Muscle of leg (tissue), 11 donors: ENCODE data around the gene HOXB6. TPM values are rescaled to one million over a fixed set of nuclear protein-coding genes. Genes with fewer than 3 reads are reported as not detected.
A peak's percentile ranks its signal among the peaks of the same experiment; 100 is the strongest.

ENCODE experiments used
- DNase-seq: peaks from one replicate; pipeline ENCODE4 v3.0.0; 2013
- H3K27ac ChIP-seq: one replicate; pipeline ENCODE4 v1.5.1; 2013; ENCODE audit warnings: mild to moderate bottlenecking, low read length, control low read depth
- H3K27me3 ChIP-seq: one replicate; pipeline ENCODE4 v1.6.1; 2013; ENCODE audit warnings: low read length; ENCODE audit not compliant: control insufficient read depth, insufficient read depth
- H3K36me3 ChIP-seq: one replicate; pipeline ENCODE4 v1.6.1; 2013; ENCODE audit warnings: low read length; ENCODE audit not compliant: control insufficient read depth, insufficient read depth
- H3K4me1 ChIP-seq: one replicate; pipeline ENCODE4 v1.6.1; 2013; ENCODE audit warnings: low read length; ENCODE audit not compliant: control insufficient read depth, insufficient read depth
- H3K4me3 ChIP-seq: one replicate; pipeline ENCODE4 v1.5.1; 2013; ENCODE audit warnings: low read length, control low read depth
- H3K9me3 ChIP-seq: replicated peaks from 2 replicates; pipeline ENCODE4 v1.6.1; 2013; ENCODE audit warnings: low read depth, low read length; ENCODE audit not compliant: control insufficient read depth
- WGBS: methylation state at CpG from one replicate; pipeline ENCODE4 v1.1.5; 2013; ENCODE audit warnings: missing lambda C conversion rate; ENCODE audit not compliant: insufficient coverage; 5-methylcytosine and 5-hydroxymethylcytosine counted together
- polyA plus RNA-seq, 8 donors: library from polyadenylated mRNA; unstranded; fragments of 120-200 nt; gene quantifications; one replicate each; pipeline versions ENCODE4 v1.2.1 to v1.2.3, GENCODE V29; 2013; ENCODE audit warnings: inconsistent platforms in 1 of 8, low replicate concordance in 1 of 8; ENCODE audit not compliant: insufficient read length in 8 of 8, insufficient read depth in 1 of 8
- total RNA-seq: library from RNA; stranded (reverse); fragments of 120-200 nt; gene quantifications from one replicate; pipeline ENCODE4 v1.2.4, GENCODE V29; 2013

HOXB6 gene
- total and polyA plus RNA-seq, 9 donors: 0.84 to 1.7 (median 1.2) TPM

DNA sequence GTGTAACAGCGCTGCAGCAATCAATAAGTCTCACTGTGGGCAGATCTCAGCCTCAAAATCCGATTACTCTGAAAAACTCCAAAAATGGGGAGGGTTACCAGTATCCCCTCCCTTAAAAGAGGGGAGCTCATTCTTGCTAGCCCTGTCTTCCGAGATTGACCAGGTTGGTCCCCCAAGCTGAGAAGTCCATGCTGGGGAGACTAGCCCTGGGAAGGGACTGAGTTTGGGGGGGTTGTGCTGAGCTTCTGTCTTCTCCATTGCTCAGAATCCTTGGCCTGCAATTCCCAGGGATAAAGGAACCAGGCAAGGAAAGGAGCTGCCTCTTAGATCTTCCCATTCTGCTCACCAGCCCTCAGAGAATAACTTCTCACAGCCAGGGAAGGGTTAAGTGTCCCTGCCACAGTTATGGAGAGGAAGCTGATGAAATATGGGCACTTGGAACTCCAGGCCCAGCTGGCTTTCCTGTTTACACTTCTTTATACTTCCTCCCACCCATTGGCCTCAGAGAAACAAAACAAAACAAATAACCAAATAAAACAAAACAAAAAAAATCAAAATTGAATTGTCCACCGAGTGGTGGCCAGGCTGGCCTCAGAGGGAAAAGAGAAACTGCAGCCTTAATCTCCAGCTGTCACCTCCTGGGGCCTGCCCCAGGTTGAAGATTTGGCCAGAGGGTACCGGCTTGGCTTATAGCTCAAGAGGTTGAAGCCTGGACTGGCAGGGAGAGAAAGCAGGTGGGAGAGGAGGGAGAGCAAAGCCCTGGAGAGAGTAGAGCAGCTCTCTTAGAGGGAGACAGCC, 17.3 kb downstream of the HOXB6 start:
- peak overlapping the region; percentile 71 for H3K27ac ChIP-seq
- peaks cover 95% of the 10 kb centered on the region for H3K27me3 ChIP-seq
- no peaks in the 10 kb centered on the region for H3K36me3 ChIP-seq
- no peak for DNase-seq
- peaks cover 30% of the 10 kb centered on the region for H3K4me1 ChIP-seq
- 0% methylated on average over 1 of the region's 5 CpGs for WGBS
- H3K9me3 ChIP-seq: no peaks in the 10 kb centered on the region
- no peak overlapping the region for H3K4me3 ChIP-seq

DNA sequence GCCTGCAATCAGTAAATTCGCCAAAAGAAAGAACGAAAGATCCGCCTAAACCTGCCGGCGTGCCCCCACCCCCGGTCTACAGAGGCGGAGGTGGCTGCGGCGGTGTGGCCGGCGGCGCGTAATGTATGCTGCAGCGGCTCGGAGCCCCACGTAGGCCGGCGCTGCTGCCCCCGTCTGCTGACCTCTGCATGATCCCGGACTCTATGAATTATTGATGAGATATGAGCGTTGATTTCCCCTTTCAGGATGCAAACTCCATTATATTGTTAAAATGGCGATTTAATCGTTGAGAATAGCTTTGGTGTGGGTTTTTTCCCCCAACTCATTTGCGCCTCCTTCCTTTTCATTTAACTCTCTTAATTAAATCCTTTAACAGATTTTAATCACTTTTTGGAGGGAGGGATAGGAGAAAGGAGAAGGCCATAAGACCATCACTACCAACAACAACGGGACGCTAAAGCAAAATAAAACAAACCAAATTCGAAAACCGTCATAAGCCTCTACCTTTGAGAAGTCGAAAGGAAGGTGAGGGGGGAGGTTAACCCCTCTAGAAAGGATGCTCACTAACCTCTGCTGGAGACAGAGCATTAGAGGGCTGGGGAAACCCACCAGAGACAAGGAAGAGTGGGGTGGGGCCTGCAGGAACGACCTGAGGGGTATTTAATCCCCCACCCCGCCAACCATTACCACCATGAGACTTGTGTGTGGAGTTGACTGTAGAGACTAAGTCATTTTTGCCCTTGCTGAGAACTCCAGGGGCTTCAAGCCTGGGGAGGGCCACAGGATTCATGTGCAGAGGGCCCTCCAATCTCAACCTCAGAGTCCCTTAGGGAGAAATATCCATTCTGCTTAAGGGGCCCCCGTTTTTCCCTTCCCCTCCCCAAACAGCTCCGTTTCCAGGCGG, 18.2 kb downstream of the HOXB6 start:
- Histone ChIP-seq H3K4me3 (peak overlapping the region; percentile 56), H3K36me3 (no peaks in the 10 kb centered on the region), H3K27ac (peak overlapping the region; percentile 78), H3K4me1 (peaks cover 35% of the 10 kb centered on the region), H3K27me3 (peaks cover 95% of the 10 kb centered on the region), H3K9me3 (no peaks in the 10 kb centered on the region)
- DNase-seq: no peak
- 5% methylated on average over 19 of the region's 34 CpGs for WGBS

DNA sequence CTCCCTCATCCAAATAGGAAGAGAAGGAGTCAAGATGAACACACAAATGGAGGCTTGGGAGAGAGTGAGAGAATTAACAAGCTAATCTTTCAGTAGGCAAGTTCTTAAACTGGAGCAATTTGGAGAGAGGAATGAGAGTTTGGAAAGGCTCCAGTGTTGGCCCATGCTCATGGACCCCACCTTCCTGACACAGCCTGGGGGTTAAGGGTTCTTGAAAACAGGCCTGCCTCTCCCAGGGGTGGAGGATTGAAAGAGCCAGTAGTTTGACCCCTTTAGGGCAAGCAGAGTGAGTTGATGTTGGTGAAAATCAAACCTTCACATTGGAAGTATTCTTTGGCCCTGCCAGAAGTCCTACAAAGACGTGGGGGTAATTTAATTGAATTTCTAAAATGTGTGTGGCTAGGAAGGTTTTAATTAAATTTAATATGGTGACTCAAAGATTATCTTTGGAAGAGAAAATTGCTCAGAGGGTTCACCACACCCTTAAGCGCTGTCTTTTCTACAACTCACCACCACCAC, 20.5 kb downstream of the HOXB6 start:
- no peaks in the 10 kb centered on the region for H3K9me3 ChIP-seq
- DNase-seq: no peak
- H3K4me3 ChIP-seq: no peak overlapping the region
- no peak overlapping the region for H3K27ac ChIP-seq
- 67% methylated on average over 1 of the region's 2 CpGs for whole genome bisulfite sequencing
- H3K36me3 ChIP-seq: no peaks in the 10 kb centered on the region
- H3K27me3 ChIP-seq: peaks cover 95% of the 10 kb centered on the region
- peaks cover 36% of the 10 kb centered on the region for H3K4me1 ChIP-seq

DNA sequence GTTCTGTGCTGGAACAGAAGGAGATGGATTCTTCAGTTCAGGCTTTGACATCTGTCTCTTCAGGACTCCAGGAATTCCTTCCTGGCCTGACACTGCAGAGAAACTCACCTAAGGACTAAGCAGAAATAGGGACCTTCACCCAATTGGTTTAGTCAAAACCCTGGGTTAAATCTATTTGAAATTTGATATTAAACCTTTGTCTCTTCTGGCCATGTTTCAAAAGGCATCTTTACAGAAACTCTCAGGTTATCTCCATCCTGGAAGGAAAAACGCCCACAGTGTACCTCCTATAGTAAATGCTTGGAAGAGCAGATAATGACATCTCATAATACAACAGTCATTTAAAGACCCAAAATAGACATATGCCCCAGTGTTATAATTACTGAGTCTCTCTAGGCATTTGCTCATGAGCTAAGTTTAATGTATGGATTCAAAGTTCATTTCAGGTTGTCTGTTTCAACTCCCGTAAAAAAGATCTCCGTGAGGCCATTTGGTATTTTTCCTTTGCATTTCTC, 21.0 kb downstream of the HOXB6 start:
- Histone ChIP-seq H3K27ac (no peak overlapping the region), H3K4me3 (no peak overlapping the region), H3K9me3 (no peaks in the 10 kb centered on the region), H3K27me3 (peaks cover 97% of the 10 kb centered on the region), H3K4me1 (peaks cover 40% of the 10 kb centered on the region), H3K36me3 (no peaks in the 10 kb centered on the region)
- no CpG with 5 or more reads among the region's 3 CpGs for WGBS
- no peak for DNase-seq

DNA sequence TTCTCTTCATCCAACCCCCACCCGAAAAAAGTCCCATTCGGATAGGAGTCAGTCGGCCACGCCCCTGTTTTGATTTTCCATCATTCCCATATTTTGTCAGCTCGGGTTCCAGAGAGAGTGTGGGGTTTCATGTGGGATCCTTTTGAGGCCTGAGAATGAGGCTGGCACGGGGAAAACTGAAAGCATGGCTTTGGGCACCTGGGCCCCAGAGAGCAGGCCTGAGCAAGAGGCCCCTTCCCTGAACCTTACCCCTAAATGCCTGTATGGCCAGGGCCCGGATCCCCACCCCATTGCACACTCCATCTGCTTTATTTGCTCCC, 22.1 kb downstream of the HOXB6 start:
- peaks cover 41% of the 10 kb centered on the region for H3K4me1 ChIP-seq

DNA sequence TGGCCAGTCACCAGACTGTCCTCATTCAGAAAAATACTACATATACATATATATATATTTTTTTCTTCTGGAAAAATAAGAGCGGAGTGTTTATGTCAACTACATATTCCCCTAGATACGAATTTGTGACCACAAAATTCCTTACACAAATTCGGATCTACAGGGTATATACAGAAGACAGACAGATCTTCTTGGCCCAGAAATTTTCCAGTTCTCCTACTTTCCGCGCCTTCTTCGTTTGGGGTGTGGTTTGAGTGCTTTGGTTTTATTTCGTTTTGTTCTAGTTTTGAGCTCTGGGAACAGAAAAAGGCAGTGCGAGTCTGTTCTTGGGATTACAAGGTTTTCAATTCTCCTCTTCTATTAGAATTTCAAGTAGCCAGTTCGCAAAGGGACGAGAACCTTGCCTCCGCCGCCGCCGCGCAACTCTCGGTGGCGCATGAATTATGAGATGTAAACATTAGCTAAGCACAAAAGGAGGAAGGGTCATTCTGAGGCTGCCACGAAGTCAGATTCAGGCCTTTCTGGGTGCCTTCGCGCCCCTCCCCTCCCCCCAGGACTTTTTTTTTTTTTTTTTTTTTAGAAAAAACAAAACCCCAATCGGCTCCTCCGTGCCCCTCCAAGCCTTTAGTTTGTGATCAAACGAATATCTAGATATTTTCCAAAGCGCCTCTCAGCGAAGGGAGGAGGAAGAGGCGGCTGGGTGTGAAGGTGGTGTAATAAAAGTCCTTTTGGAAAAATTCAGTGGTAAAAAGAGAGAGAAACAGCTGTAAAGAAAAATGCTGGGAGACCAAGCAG, 24.8 kb downstream of the HOXB6 start:
- H3K36me3 ChIP-seq: no peaks in the 10 kb centered on the region
- DNase-seq: peak; percentile 34
- no peaks in the 10 kb centered on the region for H3K9me3 ChIP-seq
- H3K27me3 ChIP-seq: peaks cover 94% of the 10 kb centered on the region
- H3K27ac ChIP-seq: peak overlapping the region; percentile 86
- H3K4me1 ChIP-seq: peaks cover 36% of the 10 kb centered on the region
- H3K4me3 ChIP-seq: no peak overlapping the region
- WGBS: 20% methylated on average over 1 of the region's 26 CpGs

More for the DNA sequence above, 22.1 kb downstream of the HOXB6 start:
- Histone ChIP-seq H3K27me3 (peaks cover 95% of the 10 kb centered on the region), H3K27ac (peak overlapping the region; percentile 78), H3K9me3 (no peaks in the 10 kb centered on the region), H3K4me3 (no peak overlapping the region), H3K36me3 (no peaks in the 10 kb centered on the region)
- no peak for DNase-seq
- 33% methylated on average over 1 of the region's 7 CpGs for WGBS

DNA sequence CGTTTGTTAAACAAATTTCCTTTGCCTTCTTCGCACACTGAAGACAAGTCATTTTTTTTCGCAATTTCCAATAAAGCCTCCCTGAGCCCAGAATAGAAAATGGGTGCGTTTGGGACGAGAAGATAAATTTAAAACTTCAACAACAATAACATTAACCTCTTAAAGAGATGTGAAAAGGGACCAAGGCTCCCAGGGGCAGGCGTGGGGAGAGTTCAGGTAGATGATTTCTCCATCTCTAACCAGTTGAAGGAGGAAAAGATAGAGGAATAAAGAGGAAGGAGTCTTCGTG, 25.4 kb downstream of the HOXB6 start:
- H3K9me3 ChIP-seq: no peaks in the 10 kb centered on the region
- peak overlapping the region; percentile 86 for H3K27ac ChIP-seq
- 0% methylated on average over 1 of the region's 7 CpGs for WGBS
- DNase-seq: no peak
- H3K36me3 ChIP-seq: no peaks in the 10 kb centered on the region
- no peak overlapping the region for H3K4me3 ChIP-seq
- peaks cover 93% of the 10 kb centered on the region for H3K27me3 ChIP-seq
- H3K4me1 ChIP-seq: peaks cover 35% of the 10 kb centered on the region

DNA sequence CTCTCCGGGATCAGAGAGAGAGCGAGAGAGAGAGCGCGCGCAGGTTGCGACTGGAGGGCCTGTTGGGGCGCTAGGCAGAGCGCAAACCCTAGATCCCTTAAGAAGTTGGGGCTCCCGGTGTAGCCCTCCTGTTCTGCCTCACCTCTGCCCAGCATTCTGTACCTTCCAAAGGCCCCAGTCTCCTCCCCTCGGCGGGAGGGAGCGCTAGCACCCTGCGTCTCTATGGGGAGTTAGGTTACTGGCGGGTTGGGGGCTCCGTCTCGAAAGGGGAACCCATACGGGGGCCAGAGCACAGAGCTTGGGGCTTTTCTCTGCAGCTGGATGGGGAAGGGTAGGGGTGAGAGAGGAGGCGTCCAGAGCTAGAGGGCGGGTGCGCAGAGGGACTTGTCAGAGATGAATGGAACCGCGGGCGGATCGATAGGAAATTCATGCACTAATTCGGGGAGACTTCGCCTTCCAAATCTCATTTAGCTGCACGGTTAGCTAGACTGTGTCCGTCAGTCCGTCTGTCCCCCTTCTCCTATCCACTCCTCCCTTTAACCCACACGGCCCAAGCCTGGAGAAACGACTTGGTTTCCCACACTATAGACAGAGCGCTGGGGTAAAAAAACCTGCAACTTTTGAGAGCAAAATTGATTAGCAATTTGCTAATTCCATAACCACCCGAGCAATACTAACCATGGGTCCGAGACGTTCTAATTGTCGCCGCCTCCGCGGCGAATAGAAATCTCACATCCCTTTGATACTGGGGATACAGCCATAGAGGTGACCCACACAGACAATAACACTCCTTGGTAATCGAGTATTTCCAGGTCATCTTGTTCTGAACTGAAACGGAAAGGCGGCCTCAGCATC, 25.9 kb downstream of the HOXB6 start:
- WGBS: 1% methylated on average over 29 of the region's 43 CpGs
- Histone ChIP-seq H3K27ac (peak overlapping the region; percentile 86), H3K4me3 (peak overlapping the region; percentile 44), H3K36me3 (no peaks in the 10 kb centered on the region), H3K9me3 (no peaks in the 10 kb centered on the region), H3K4me1 (peaks cover 35% of the 10 kb centered on the region), H3K27me3 (peaks cover 95% of the 10 kb centered on the region)
- no peak for DNase-seq

DNA sequence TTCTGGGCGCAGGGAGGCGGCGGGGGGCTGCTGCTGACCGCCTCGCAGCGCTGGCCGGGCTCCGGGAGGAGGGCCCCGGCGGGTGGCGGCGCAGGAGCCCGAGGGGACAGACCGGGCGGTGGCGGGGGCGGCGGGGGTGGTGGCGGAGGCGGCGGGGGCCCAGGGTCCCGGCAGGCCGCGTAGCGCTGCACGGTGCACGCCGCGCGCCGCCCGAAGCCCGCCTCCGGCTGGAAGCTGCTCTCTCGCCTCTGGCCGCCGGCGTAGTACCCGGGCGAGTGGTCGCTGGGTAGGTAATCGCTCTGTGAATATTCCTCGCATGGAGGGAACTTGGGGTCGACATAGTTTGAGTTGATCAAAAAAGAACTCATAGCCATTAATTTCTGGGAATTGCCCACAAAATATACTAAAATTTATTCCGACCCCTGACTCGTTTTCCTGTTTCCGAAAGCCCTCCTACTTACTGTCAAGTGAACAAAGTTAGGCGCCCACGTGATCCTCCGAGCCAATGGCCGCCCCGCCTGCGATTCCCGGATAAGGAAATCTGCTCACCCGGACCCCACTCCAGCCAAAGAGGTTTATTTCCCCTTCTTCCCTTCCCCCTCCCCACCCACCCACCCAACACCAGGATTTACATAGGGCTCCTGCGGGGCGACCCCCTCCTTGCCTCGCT, 26.7 kb downstream of the HOXB6 start, which contains the start of gene HOXB4:
Gene HOXB4 (minus strand): TSS at position 405 of the 670 bp plus-strand sequence. CDS start 31 bp downstream, at position 374.
- peaks cover 35% of the 10 kb centered on the region for H3K4me1 ChIP-seq
- peaks cover 96% of the 10 kb centered on the region for H3K27me3 ChIP-seq
- WGBS: 0% methylated on average over 25 of the region's 58 CpGs
- H3K4me3 ChIP-seq: peak within 1 kb of the TSS; percentile 44
- peak within 1 kb of the TSS; percentile 86 for H3K27ac ChIP-seq
- peak; percentile 74 for DNase-seq
- H3K9me3 ChIP-seq: no peaks in the 10 kb centered on the region
- H3K36me3 ChIP-seq: no peaks in the 10 kb centered on the region
